GM21529 (cell line): ENCODE data around the gene MAP2K7.
A peak's percentile ranks its signal among the peaks of the same experiment; 100 is the strongest.
"Not testable (repeated sequence)": the region's sequence is repeated elsewhere in the genome, so short reads cannot be mapped to it uniquely, and the experiment has no call there.

Experiments
- ATAC-seq: cut with Tn5 transposase; IDR thresholded peaks from one replicate; pipeline ENCODE4 v1.9.1; 2021; ENCODE audit not compliant: unreplicated experiment

The MAP2K7 gene

DNA sequence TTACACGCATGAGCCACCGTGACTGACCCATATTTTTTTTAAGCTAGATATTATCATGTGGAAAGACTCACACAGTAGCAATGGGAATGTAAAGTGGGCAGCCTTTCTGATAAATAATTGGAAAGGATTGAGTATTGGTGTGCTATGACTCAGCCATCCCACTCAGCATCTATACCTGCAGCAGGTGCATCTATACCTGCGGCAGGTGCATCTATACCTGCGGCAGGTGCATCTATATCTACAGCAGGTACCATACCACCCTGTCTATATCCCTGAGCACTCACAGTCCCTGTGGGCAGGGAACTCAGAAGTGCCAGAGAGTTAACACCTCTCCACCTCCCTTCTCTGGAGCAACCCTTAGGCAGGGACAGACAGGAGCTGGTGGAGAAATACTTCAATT is 20.6 kb upstream of the MAP2K7 start:
- ATAC-seq, result no peak

- ATAC-seq, result no peak
Observed at GRCh38 chr19:7883796-7884570, 19.7 kb upstream of the MAP2K7 start.

DNA sequence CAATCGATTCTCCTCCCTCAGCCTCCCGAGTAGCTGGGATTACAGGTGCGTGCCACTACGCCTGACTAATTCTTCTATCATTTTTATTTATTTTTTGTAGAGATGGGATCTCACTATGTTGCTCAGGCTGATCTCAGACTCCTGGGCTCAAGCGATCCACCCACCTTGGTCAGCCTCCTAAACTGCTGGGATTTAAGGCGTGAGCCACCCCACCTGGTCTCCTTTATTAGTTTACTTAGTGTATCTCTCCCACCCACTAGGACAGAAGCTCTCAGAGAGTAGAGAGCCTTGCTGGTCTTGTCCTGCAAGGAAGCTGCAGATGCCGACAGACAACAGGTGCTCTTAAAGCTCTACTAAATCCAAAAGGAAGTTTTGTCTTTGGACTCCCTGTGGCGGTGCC is 17.9 kb upstream of the MAP2K7 start:
- no peak for ATAC-seq

DNA sequence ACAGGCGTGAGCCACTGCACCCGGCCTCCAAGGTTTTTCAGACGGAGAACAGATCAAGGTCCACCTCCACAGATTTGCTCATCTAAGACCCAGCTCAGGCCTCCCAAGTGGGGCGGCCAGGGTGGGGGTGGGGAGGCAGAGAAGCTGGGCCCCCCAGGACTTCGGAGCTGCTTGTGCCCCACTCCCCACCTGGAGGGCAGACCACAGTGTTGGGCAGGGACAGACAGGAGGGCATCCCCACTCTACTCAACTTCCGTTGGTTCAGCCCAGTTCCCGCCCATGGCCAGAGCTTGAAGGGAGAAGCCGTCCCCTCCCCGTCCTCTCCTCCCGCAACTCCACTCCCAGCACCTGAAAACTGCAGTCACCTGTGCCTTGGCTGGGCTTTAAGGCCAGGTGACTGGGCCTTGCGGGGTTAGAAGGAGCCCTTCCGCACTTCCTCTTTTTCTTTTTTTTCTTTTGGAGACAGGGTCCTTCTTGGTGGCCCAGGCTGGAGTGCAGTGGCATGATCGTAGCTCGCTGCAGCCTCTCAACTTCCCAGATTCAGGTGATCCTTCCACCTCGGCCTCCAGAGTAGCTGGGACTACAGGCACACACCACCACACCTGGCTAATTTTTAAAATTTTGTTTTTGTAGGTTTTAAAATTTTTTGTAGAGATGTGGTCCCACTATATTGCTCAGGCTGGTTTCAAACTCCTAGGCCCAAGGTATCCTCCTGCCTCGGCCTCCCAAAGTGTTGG is 16.1 kb upstream of the MAP2K7 start:
- ATAC-seq, result no peak

GRCh38 chr19:7888145-7888825 is 15.4 kb upstream of the MAP2K7 start, which contains the start of gene LRRC8E:
Gene LRRC8E, plus strand, starts transcription at chr19:7888510. Its CDS starts 7,094 bp downstream, at chr19:7895604.
- no peak for ATAC-seq

GRCh38 chr19:7888826-7889217 is 14.9 kb upstream of the MAP2K7 start:
- no peak for ATAC-seq

GRCh38 chr19:7893362-7894101 is 10.1 kb upstream of the MAP2K7 start:
- not testable (repeated sequence) for ATAC-seq

- ATAC-seq, result no peak
Observed at GRCh38 chr19:7894612-7895309, 8.9 kb upstream of the MAP2K7 start.

DNA sequence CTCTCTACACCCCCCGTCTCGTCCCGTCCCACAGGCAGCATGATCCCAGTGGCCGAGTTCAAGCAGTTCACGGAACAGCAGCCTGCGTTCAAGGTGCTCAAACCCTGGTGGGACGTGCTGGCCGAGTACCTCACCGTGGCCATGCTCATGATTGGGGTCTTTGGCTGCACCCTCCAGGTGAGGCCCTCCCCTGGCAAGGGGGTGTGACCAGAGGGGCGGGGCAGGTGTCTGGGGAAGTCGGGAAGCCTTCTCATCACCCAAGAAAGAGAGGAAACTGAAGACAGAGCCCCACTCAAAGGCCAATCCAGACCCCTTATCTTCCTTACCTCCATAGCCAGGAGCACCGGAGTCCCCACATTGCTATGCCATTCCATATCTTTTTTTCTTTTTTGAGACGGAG is 8.1 kb upstream of the MAP2K7 start:
- no peak for ATAC-seq

DNA sequence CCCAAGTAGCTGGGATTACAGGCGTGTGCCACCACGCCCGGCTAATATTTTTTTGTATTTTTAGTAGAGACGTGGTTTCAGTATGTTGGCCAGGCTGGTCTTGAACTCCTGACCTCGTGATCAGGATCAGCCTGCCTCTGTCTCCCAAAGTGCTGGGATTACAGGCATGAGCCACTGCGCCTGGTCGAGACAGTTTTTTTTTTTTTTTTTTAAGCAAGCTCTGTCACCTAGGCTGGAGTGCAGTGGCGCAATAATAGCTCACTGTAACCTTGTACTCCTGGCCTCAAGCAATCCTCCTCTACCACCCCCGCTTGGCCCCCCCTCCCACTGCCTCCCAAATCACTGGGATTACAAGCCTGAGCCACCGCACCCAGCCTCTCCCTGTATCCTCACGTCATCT is 6.4 kb upstream of the MAP2K7 start:
- no peak for ATAC-seq

- ATAC-seq, result no peak
Observed at GRCh38 chr19:7898967-7899366, 4.7 kb upstream of the MAP2K7 start.

- ATAC-seq, result no peak
Observed at GRCh38 chr19:7899751-7900378, 3.8 kb upstream of the MAP2K7 start.

GRCh38 chr19:7900401-7900870 is 3.2 kb upstream of the MAP2K7 start:
- ATAC-seq, result no peak

DNA sequence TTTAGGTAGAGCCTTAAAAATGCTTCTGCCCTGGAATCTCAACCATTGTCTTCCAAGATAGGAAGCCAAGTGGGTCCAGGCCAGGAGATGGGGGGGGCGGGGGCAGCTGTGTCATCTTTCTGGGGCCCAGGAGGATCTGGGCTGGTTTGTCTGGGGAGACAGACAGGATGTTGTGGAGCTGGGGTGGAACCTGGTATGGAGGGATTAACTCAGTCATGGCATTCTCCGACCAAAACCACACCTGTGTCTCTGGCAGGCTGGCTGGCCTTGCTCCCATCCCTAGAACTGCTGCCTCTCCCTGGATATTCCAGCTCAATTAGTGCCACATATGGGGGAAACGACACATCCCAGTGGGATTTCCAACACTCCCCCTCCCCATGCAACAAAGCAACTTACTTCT is 2.7 kb upstream of the MAP2K7 start:
- no peak for ATAC-seq

GRCh38 chr19:7901337-7901736 is 2.3 kb upstream of the MAP2K7 start:
- no peak for ATAC-seq

DNA sequence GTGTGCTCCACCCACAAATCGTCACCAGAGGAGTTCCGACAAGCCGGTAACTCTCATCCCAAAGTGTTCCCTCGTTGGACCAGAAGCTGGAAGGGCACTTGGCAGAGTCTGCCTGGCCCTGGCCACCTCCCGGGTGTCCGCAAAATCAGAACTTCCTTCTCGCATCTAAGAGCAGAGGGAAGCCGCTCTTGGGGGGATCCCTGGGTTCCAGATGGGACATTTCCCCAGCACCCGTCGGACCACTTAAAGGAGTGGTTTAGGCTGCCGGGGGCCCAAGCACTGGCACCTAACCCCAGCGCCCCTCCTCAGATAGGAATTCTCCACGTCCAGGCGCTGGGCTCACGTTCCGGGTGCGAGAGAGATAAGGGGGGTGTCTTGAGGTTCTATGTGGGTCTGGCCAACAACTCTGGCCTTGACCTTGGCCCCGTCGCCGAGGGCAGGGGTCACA is 857 bp upstream of the MAP2K7 start:
- peak; percentile 3 for ATAC-seq

DNA sequence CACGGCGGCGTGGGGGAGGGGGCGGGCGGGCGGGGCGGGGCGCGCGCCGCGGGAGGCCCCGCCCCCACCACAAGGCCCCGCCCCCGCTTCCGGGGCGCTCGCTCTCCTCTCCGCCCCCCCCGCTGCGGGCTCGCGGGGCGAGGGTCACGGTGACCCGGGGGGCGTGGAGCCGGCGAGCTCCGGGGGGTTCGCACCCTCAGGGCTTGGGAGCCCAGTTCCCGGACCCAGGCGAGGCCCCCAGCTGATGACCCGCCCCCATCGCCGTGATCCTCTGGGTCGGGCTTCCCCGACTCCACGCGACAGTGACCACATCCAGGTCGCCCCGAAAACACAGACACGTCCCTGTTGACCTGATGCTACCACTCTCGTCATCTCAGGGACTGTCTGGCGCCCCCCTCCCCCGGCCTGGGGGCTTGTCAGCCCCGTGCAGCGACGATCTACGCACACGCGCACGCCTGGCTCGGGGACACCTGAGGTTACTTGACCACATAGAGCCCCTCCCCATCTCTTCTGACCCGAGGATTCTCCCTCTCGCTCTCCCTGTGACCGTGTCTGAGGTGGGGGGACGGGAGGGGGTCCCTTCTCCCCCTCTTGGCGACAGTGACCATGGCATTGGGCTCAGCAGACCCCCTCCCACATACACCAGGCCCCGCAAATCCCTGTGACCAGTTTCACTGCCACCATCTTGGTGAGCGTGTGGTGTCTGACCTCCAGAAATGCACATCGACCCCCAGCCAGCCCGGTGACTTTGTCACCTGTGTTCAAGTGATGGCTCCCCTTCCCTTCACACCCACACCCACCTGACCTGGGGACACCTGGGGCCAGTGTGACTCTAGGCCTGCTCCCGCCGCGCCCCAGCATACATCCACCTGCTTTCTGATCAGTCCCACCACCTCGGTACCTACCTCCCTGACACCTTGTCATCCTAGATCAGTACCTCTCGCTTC is 670 bp downstream of the MAP2K7 start:
- peak; percentile 36 for ATAC-seq

DNA sequence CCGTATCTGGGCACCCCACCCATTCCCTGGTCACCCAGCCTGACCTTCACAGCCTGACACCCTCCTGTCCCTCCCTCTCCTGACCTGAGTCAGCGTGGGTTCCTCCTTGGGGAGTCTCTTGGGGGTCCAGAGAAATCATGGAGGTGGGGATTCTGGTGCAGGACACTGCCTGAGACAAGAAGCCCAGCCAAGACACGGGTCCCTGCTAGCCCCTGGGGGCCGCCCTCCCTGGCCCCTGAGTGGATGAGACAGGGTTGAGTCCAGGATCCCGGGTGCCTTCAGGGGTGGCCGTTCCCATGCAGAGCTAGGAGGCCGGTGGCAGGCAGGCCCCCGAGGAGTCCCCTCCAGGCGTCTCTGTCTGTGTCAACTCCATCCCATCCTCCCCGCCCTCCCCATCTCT is 1.6 kb downstream of the MAP2K7 start:
- no peak for ATAC-seq

DNA sequence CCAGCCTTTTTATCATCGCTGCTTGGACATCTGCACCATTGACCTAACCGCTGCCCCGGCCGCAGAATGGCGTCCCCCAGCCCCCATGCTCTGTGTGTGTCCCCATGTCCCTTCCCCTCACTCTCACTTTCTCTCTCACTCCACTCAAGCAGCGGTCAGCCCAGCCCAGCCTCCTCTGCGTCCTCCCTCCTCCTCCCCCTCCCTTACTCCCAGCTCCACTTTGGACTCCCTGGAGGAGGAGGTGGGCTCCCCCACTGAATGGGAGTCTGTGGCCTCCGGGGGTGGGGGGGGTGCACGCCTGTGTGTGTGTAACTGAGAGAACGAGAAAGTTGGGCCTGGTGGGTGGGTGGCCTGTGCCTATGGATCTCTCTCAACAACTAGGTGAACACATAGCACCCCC is 2.2 kb downstream of the MAP2K7 start:
- ATAC-seq, result no peak
